H1 (cell line): ENCODE results near the gene ZSWIM6. TPM values are rescaled to one million over a fixed set of nuclear protein-coding genes. Genes with fewer than 3 reads are reported as not detected.

ENCODE experiments used
- CTCF ChIA-PET: fragments of 300-600 bp; sonication (Branson Sonifier 250); formaldehyde crosslinking; loops from one replicate; lab custom pipeline; 2021; ENCODE audit not compliant: partially characterized antibody; lab: Charles Lee
- POLR2A ChIA-PET: fragments of 300-600 bp; sonication (Branson Sonifier 250); formaldehyde crosslinking; loops from one replicate; lab custom pipeline; 2021; ENCODE audit warnings: inconsistent platforms; ENCODE audit not compliant: partially characterized antibody; lab: Charles Lee
- DNase-seq, 2 experiments: peaks; one replicate each; pipeline versions ENCODE4 v3.0.0 to v3.0.0-alpha.2; 2010 to 2022; ENCODE audit warnings: low spot score in 2 of 2, low read depth in 1 of 2, mixed read lengths in 1 of 2
- FAIRE-seq: peaks from 2 replicates; lab custom pipeline; 2011; peaks lifted over from hg19 to GRCh38; lab: Jason Lieb, UNC
- H2AFZ ChIP-seq: 2 replicates; pipeline ENCODE4 v1.8.1; 2012; ENCODE audit warnings: low read length, inconsistent platforms
- H2AK5ac ChIP-seq: 2 replicates; pipeline ENCODE4 v1.6.1; 2013; ENCODE audit warnings: low read depth, low read length
- H2BK120ac ChIP-seq: replicated peaks from 2 replicates; pipeline ENCODE3; 2013; ENCODE audit warnings: low read depth, low read length, inconsistent platforms
- H2BK12ac ChIP-seq: 2 replicates; pipeline ENCODE4 v1.6.1; 2013; ENCODE audit warnings: low read depth, low read length
- H2BK15ac ChIP-seq: 2 replicates; pipeline ENCODE4 v1.6.1; 2013; ENCODE audit warnings: low read length
- H2BK20ac ChIP-seq: 2 replicates; pipeline ENCODE4 v1.6.1; 2013; ENCODE audit warnings: low read length
- H2BK5ac ChIP-seq: 2 replicates; pipeline ENCODE4 v1.6.1; 2013; ENCODE audit warnings: low read depth, low read length
- H3K14ac ChIP-seq: 2 replicates; pipeline ENCODE4 v1.6.1; 2013; ENCODE audit warnings: inconsistent platforms; ENCODE audit not compliant: insufficient read length
- H3K18ac ChIP-seq: 2 replicates; pipeline ENCODE4 v1.6.1; 2013; ENCODE audit warnings: low read length; ENCODE audit errors: extremely low read depth
- H3K23ac ChIP-seq: 2 replicates; pipeline ENCODE4 v1.6.1; 2013; ENCODE audit warnings: inconsistent platforms; ENCODE audit not compliant: insufficient read length
- H3K23me2 ChIP-seq: 2 replicates; pipeline ENCODE4 v1.6.1; 2013; ENCODE audit warnings: low read depth, low read length
- H3K27ac ChIP-seq: 2 replicates; pipeline ENCODE4 v1.6.1; 2011; ENCODE audit warnings: low read depth, low read length, inconsistent platforms
- H3K27me3 ChIP-seq, 4 experiments: replicated peaks in 1 of 4; 1 replicate in 1 of 4; 2 replicates in 3 of 4; pipeline versions ENCODE4 v1.6.1 to v1.8.1; 2011 to 2013; ENCODE audit warnings: low read length in 3 of 4, mild to moderate bottlenecking in 3 of 4, inconsistent platforms in 2 of 4, mixed read lengths in 2 of 4, moderate library complexity in 1 of 4; ENCODE audit not compliant: control insufficient read depth in 3 of 4, insufficient read depth in 3 of 4; ENCODE audit errors: extremely low read depth in 1 of 4
- H3K36me3 ChIP-seq, 4 experiments: 2 replicates each; pipeline versions ENCODE4 v1.6.1 to v1.8.1; 2011 to 2013; ENCODE audit warnings: mild to moderate bottlenecking in 4 of 4, low read length in 3 of 4, moderate library complexity in 2 of 4, control low read depth in 1 of 4, inconsistent platforms in 1 of 4; ENCODE audit not compliant: insufficient read depth in 4 of 4, control insufficient read depth in 2 of 4
- H3K4ac ChIP-seq: replicated peaks from 2 replicates; pipeline ENCODE3; 2013; ENCODE audit warnings: low read length, low read depth, mixed read lengths, inconsistent platforms; ENCODE audit not compliant: insufficient read length
- H3K4me1 ChIP-seq, 4 experiments: replicated peaks in 1 of 4; 1 replicate in 1 of 4; 2 replicates in 3 of 4; pipeline versions ENCODE4 v1.6.1 to v1.8.1; 2011 to 2013; ENCODE audit warnings: low read length in 3 of 4, inconsistent platforms in 2 of 4, mixed read lengths in 1 of 4; ENCODE audit not compliant: insufficient read depth in 4 of 4, control insufficient read depth in 3 of 4
- H3K4me2 ChIP-seq, 2 experiments: 2 replicates each; pipeline versions ENCODE4 v1.6.1 to v1.8.1; 2011 to 2013; ENCODE audit warnings: low read depth in 2 of 2, low read length in 2 of 2, control low read depth in 1 of 2, inconsistent platforms in 1 of 2, mild to moderate bottlenecking in 1 of 2; ENCODE audit not compliant: insufficient read depth in 1 of 2
- H3K4me3 ChIP-seq, 4 experiments: fragments of 200-600, 300-600 bp in 1 of 4; sonication (generic), shearing (Covaris generic), sonication (Bioruptor Twin) in 1 of 4; 2 replicates each; pipeline versions ENCODE4 v1.5.1 to v1.8.1; 2011 to 2016; ENCODE audit warnings: low read length in 4 of 4, low read depth in 3 of 4, control low read depth in 2 of 4, inconsistent platforms in 2 of 4, mild to moderate bottlenecking in 2 of 4, mixed read lengths in 1 of 4, moderate library complexity in 1 of 4; ENCODE audit not compliant: insufficient read depth in 2 of 4; ENCODE audit errors: extremely low read depth in 1 of 4
- H3K56ac ChIP-seq: replicated peaks from 2 replicates; pipeline ENCODE3; 2013; ENCODE audit warnings: low read depth, mild to moderate bottlenecking, mixed read lengths, low read length, inconsistent platforms; ENCODE audit not compliant: insufficient read length
- H3K79me1 ChIP-seq: 2 replicates; pipeline ENCODE4 v1.6.1; 2013; ENCODE audit warnings: low read depth, low read length, control low read depth
- H3K79me2 ChIP-seq, 2 experiments: 2 replicates each; pipeline versions ENCODE4 v1.6.1 to v1.8.1; 2012 to 2013; ENCODE audit warnings: low read length in 2 of 2, mild to moderate bottlenecking in 2 of 2, inconsistent platforms in 1 of 2; ENCODE audit not compliant: insufficient read depth in 2 of 2, control insufficient read depth in 1 of 2
- H3K9ac ChIP-seq, 4 experiments: replicated peaks in 1 of 4; 1 replicate in 1 of 4; 2 replicates in 3 of 4; pipeline versions ENCODE4 v1.6.1 to v1.8.1; 2011 to 2013; ENCODE audit warnings: low read depth in 3 of 4, low read length in 3 of 4, control low read depth in 2 of 4, mild to moderate bottlenecking in 2 of 4, moderate library complexity in 2 of 4, inconsistent platforms in 1 of 4; ENCODE audit errors: extremely low read depth in 1 of 4
- H3K9me3 ChIP-seq, 2 experiments: 2 replicates each; pipeline versions ENCODE4 v1.6.1 to v1.8.1; 2012 to 2013; ENCODE audit warnings: mild to moderate bottlenecking in 2 of 2, moderate library complexity in 2 of 2, control low read depth in 1 of 2, inconsistent platforms in 1 of 2, low read depth in 1 of 2, low read length in 1 of 2, mixed read lengths in 1 of 2; ENCODE audit not compliant: insufficient read depth in 2 of 2
- H4K20me1 ChIP-seq, 2 experiments: replicated peaks in 1 of 2; 2 replicates each; pipeline versions ENCODE3 to v1.8.1; 2011 to 2013; ENCODE audit warnings: inconsistent platforms in 2 of 2, low read length in 2 of 2, mild to moderate bottlenecking in 1 of 2; ENCODE audit not compliant: insufficient read depth in 2 of 2, control insufficient read depth in 1 of 2
- H4K5ac ChIP-seq: 2 replicates; pipeline ENCODE4 v1.6.1; 2013; ENCODE audit warnings: low read length, low read depth, mixed read lengths, inconsistent platforms; ENCODE audit not compliant: insufficient read length
- H4K8ac ChIP-seq: 2 replicates; pipeline ENCODE4 v1.8.0; 2013; ENCODE audit warnings: mild to moderate bottlenecking, moderate library complexity, low read length, inconsistent platforms; ENCODE audit not compliant: insufficient read depth; ENCODE audit errors: extremely low read depth
- H4K91ac ChIP-seq: replicated peaks from 2 replicates; pipeline ENCODE3; 2013; ENCODE audit warnings: low read length, mixed read lengths, inconsistent platforms; ENCODE audit not compliant: insufficient read length
- CREB1 ChIP-seq: IDR thresholded peaks from 2 replicates; pipeline ENCODE4 v1.6.1; 2012; ENCODE audit warnings: inconsistent platforms
- CTBP2 ChIP-seq: IDR thresholded peaks from 2 replicates; pipeline ENCODE4 v1.7.0; 2011; ENCODE audit warnings: borderline replicate concordance, mild to moderate bottlenecking, moderate library complexity, mixed read lengths, low read length; ENCODE audit not compliant: insufficient read depth, insufficient read length
- EZH2 ChIP-seq: fragments of 200-600 bp; sonication (generic); IDR thresholded peaks from 2 replicates; pipeline ENCODE4 v1.7.1; 2012; ENCODE audit warnings: low read depth, mild to moderate bottlenecking, moderate library complexity, low read length, inconsistent platforms; ENCODE audit not compliant: severe bottlenecking
- POLR2AphosphoS5 ChIP-seq: IDR thresholded peaks from 2 replicates; pipeline ENCODE4 v1.6.1; 2011; ENCODE audit warnings: low read depth, low read length
- SAP30 ChIP-seq: fragments of 300-600 bp; sonication (generic); IDR thresholded peaks from 2 replicates; pipeline ENCODE4 v1.7.1; 2012; ENCODE audit warnings: low read length, moderate library complexity, mild to moderate bottlenecking, inconsistent platforms; ENCODE audit not compliant: insufficient read depth, insufficient replicate concordance
- SIRT6 ChIP-seq: IDR thresholded peaks from one replicate; pipeline ENCODE4 v1.7.1; 2012; ENCODE audit warnings: low read length, inconsistent platforms
- WGBS, 2 experiments: shearing (Covaris generic) in 1 of 2; methylation state at CpG; one replicate each; pipeline versions ENCODE4 v1.1.6 to v1.1.7; 2013 to 2015; ENCODE audit warnings: low lambda C conversion rate in 2 of 2, mixed read lengths in 2 of 2, inconsistent platforms in 1 of 2, low coverage in 1 of 2, missing lambda C conversion rate in 1 of 2; ENCODE audit not compliant: insufficient replicate concordance in 2 of 2, insufficient coverage in 1 of 2, insufficient read length in 1 of 2; ENCODE audit errors: extremely low coverage in 1 of 2, missing lambda C conversion rate in 1 of 2; 5-methylcytosine and 5-hydroxymethylcytosine counted together
- polyA plus RNA-seq, 7 experiments: library from polyadenylated mRNA; depleted of rRNA in 3 of 7; stranded (reverse) in 5 of 7; unstranded in 2 of 7; fragments of >200 nt in 5 of 7; fragments of 200-250 nt in 2 of 7; gene quantifications; 1 replicate in 5 of 7; 2 replicates in 1 of 7; 4 replicates in 1 of 7; pipeline versions ENCODE4 v1.2.1 to v1.2.3, GENCODE V29; 2011 to 2013; ENCODE audit warnings: missing spikeins in 2 of 7, mixed read lengths in 2 of 7
- total RNA-seq: library from RNA; stranded (reverse); fragmentation: NEBNext Ultra II Directional; extraction: Animal tissue kit (Norgen Biotek cat#: 25700); gene quantifications from 2 replicates; pipeline ENCODE4 v1.2.1, GENCODE V29; 2021

Gene ZSWIM6
- total and polyA plus RNA-seq, 2 of the 8 experiments (the other 6 are each of a cell fraction or from before 2014, with no cell fraction given): 7.9 to 12.4 TPM

DNA sequence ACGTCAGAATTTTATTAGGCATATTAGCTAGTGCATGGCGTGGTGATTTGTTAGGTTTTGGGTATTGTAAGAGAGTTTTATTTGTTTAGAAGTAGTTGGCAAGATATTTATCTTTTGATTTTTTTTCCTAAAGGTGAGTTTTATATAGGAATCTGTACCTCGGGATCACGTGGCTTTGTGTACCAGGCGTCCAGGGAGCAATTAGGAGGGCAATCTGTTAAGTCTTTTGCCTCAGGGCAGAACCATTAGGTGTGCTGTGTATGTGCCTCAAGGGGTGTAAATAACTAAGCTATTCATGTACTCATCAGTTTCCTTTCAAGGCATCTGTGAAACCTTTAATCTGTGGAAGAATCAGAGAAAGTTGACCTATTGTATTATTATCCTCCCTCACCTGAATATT, 39.4 kb downstream of the ZSWIM6 start:
- H4K91ac ChIP-seq: no peak overlapping the region
- H3K79me2 ChIP-seq: peaks cover 0 to 25% of the 10 kb centered on the region in 2 experiments; a peak in 2 of 4 replicates
- H3K4me3 ChIP-seq: no peak overlapping the region
- no peak overlapping the region for H3K9ac ChIP-seq
- no peaks in the 10 kb centered on the region; the same call in 1 of the 2 replicates for H3K79me1 ChIP-seq
- no peak overlapping the region for H2BK12ac ChIP-seq
- no peak overlapping the region for H3K56ac ChIP-seq
- H2BK5ac ChIP-seq: no peak overlapping the region
- H3K23ac ChIP-seq: no peak overlapping the region
- no peak for FAIRE-seq
- H3K23me2 ChIP-seq: no peaks in the 10 kb centered on the region
- no peak overlapping the region for H3K4ac ChIP-seq
- no peak overlapping the region for H3K18ac ChIP-seq
- 83 to 100% methylated on average over 1 to 5 of the region's 5 CpGs for WGBS, 2 experiments
- no peak overlapping the region for H2BK120ac ChIP-seq
- H3K9me3 ChIP-seq: no peaks in the 10 kb centered on the region
- H4K8ac ChIP-seq: no peak overlapping the region
- no peak overlapping the region for H2AK5ac ChIP-seq
- H3K36me3 ChIP-seq: no peaks in the 10 kb centered on the region
- CTCF ChIA-PET: interaction anchor here (1.9 kb wide), 1 partner anchor 14 kb away, joined by 9 read pairs; no protein-coding TSS in a partner anchor
- no peak overlapping the region for H3K27ac ChIP-seq
- no peak overlapping the region for H2AFZ ChIP-seq
- POLR2A ChIA-PET: interaction anchor here (1.2 kb wide), 1 partner anchor 40 kb away, joined by 3 read pairs; no protein-coding TSS in a partner anchor
- no peak overlapping the region for H3K4me2 ChIP-seq
- H3K14ac ChIP-seq: no peak overlapping the region
- H2BK15ac ChIP-seq: no peak overlapping the region
- no peak for DNase-seq
- H4K5ac ChIP-seq: no peak overlapping the region
- no peaks in the 10 kb centered on the region; a peak in 2 of 7 replicates for H3K4me1 ChIP-seq
- H4K20me1 ChIP-seq: no peaks in the 10 kb centered on the region
- no peak overlapping the region for H2BK20ac ChIP-seq
- no peaks in the 10 kb centered on the region for H3K27me3 ChIP-seq
- no peak for TF ChIP-seq POLR2AphosphoS5
- no peak for TF ChIP-seq CREB1
- TF ChIP-seq CTBP2: no peak
- no peak for TF ChIP-seq EZH2
- no peak for TF ChIP-seq SIRT6
- TF ChIP-seq SAP30: no peak
